ENCODE measurements around the gene CD46.
"Not testable (repeated sequence)": the region's sequence is repeated elsewhere in the genome, so short reads cannot be mapped to it uniquely, and the experiment has no call there.

The CD46 gene

GRCh38 chr1:207751790-207752455 is at the start of gene CD46:
Gene CD46 (plus strand): TSS chr1:207752054. CDS start chr1:207752213, 159 bp downstream.
- Mint-ChIP-seq H3K4me1 (peaks cover 30% of the 10 kb centered on the region), H3K27ac (peak within 1 kb of the TSS; percentile 82), H3K9me3 (no peaks in the 10 kb centered on the region), H3K4me3 (peak within 1 kb of the TSS; percentile 93), H3K27me3 (no peaks in the 10 kb centered on the region), H3K36me3 (peaks cover 2% of the 10 kb centered on the region)
- ATAC-seq (ENCODE audit: low read depth) (peak; percentile 96), DNase-seq (ENCODE audit: low spot score in 2 of 2) (peak; percentile 80 to 84)

- H3K4me1 Mint-ChIP-seq = no peaks in the 10 kb centered on the region
- no peak overlapping the region for H3K27ac Mint-ChIP-seq
- DNase-seq (ENCODE audit: low spot score in 2 of 2) (no peak), ATAC-seq (ENCODE audit: low read depth) (no peak)
- H3K36me3 Mint-ChIP-seq = no peaks in the 10 kb centered on the region
- H3K9me3 Mint-ChIP-seq = no peaks in the 10 kb centered on the region
- H3K27me3 Mint-ChIP-seq = peaks cover 3% of the 10 kb centered on the region
- H3K4me3 Mint-ChIP-seq = no peak overlapping the region
These were observed 49.5 kb upstream of the CD46 start for GRCh38 chr1:207702317-207702716.

- Mint-ChIP-seq H3K4me3 (no peak overlapping the region), H3K27me3 (no peaks in the 10 kb centered on the region), H3K9me3 (no peaks in the 10 kb centered on the region), H3K36me3 (no peaks in the 10 kb centered on the region), H3K27ac (no peak overlapping the region), H3K4me1 (no peaks in the 10 kb centered on the region)
- DNase-seq (ENCODE audit: low spot score in 2 of 2) = no peak
- ATAC-seq (ENCODE audit: low read depth) = no peak
These were observed 48.1 kb upstream of the CD46 start for GRCh38 chr1:207703712-207704111.

GRCh38 chr1:207708004-207708403 is 43.9 kb upstream of the CD46 start:
- not testable (repeated sequence) for H3K4me3 Mint-ChIP-seq; H3K27ac Mint-ChIP-seq; H3K9me3 Mint-ChIP-seq; DNase-seq (ENCODE audit: low spot score in 2 of 2); H3K27me3 Mint-ChIP-seq; ATAC-seq (ENCODE audit: low read depth); H3K36me3 Mint-ChIP-seq; H3K4me1 Mint-ChIP-seq

- Mint-ChIP-seq H3K4me3 (no peak overlapping the region), H3K27ac (no peak overlapping the region), H3K9me3 (no peaks in the 10 kb centered on the region), H3K36me3 (no peaks in the 10 kb centered on the region), H3K4me1 (no peaks in the 10 kb centered on the region), H3K27me3 (peaks cover 1% of the 10 kb centered on the region)
- DNase-seq (ENCODE audit: low spot score in 2 of 2) = no peak
- ATAC-seq (ENCODE audit: low read depth) = no peak
These were observed 40.6 kb upstream of the CD46 start for GRCh38 chr1:207711285-207711684.

- H3K4me1 Mint-ChIP-seq; ATAC-seq (ENCODE audit: low read depth); H3K36me3 Mint-ChIP-seq; DNase-seq (ENCODE audit: low spot score in 2 of 2); H3K9me3 Mint-ChIP-seq; H3K27me3 Mint-ChIP-seq; H3K27ac Mint-ChIP-seq; H3K4me3 Mint-ChIP-seq: not testable (repeated sequence)
These were observed 39.2 kb upstream of the CD46 start for GRCh38 chr1:207712701-207713100.

GRCh38 chr1:207713529-207713928 is 38.3 kb upstream of the CD46 start:
- Mint-ChIP-seq H3K4me3 (no peak overlapping the region), H3K9me3 (no peaks in the 10 kb centered on the region)
- no peak for ATAC-seq (ENCODE audit: low read depth)

GRCh38 chr1:207719234-207719633 is 32.6 kb upstream of the CD46 start:
- ATAC-seq (ENCODE audit: low read depth) = no peak
- Mint-ChIP-seq H3K27me3 (peaks cover 1% of the 10 kb centered on the region), H3K4me1 (no peaks in the 10 kb centered on the region), H3K4me3 (no peak overlapping the region), H3K9me3 (no peaks in the 10 kb centered on the region), H3K36me3 (no peaks in the 10 kb centered on the region), H3K27ac (no peak overlapping the region)
- DNase-seq (ENCODE audit: low spot score in 2 of 2) = no peak

More at GRCh38 chr1:207713529-207713928, 38.3 kb upstream of the CD46 start:
- Mint-ChIP-seq H3K4me1 (no peaks in the 10 kb centered on the region), H3K27me3 (peaks cover 1% of the 10 kb centered on the region), H3K36me3 (no peaks in the 10 kb centered on the region), H3K27ac (no peak overlapping the region)
- DNase-seq (ENCODE audit: low spot score in 2 of 2) = no peak

- H3K27ac Mint-ChIP-seq; ATAC-seq (ENCODE audit: low read depth); H3K27me3 Mint-ChIP-seq; DNase-seq (ENCODE audit: low spot score in 2 of 2); H3K4me3 Mint-ChIP-seq; H3K9me3 Mint-ChIP-seq; H3K36me3 Mint-ChIP-seq; H3K4me1 Mint-ChIP-seq: not testable (repeated sequence)
These were observed 23.5 kb upstream of the CD46 start for GRCh38 chr1:207728200-207728858.

GRCh38 chr1:207737503-207738157 is 14.2 kb upstream of the CD46 start:
- H3K27me3 Mint-ChIP-seq; H3K36me3 Mint-ChIP-seq; DNase-seq (ENCODE audit: low spot score in 2 of 2); H3K27ac Mint-ChIP-seq; H3K4me1 Mint-ChIP-seq; H3K9me3 Mint-ChIP-seq; H3K4me3 Mint-ChIP-seq; ATAC-seq (ENCODE audit: low read depth): not testable (repeated sequence)

GRCh38 chr1:207738158-207738659 is 13.6 kb upstream of the CD46 start:
- not testable (repeated sequence) for ATAC-seq (ENCODE audit: low read depth); H3K4me3 Mint-ChIP-seq; H3K27ac Mint-ChIP-seq; DNase-seq (ENCODE audit: low spot score in 2 of 2); H3K9me3 Mint-ChIP-seq; H3K36me3 Mint-ChIP-seq; H3K4me1 Mint-ChIP-seq; H3K27me3 Mint-ChIP-seq

GRCh38 chr1:207740207-207740606 is 11.6 kb upstream of the CD46 start:
- no peaks in the 10 kb centered on the region for H3K4me1 Mint-ChIP-seq
- H3K27me3 Mint-ChIP-seq = no peaks in the 10 kb centered on the region
- ATAC-seq (ENCODE audit: low read depth) (no peak), DNase-seq (ENCODE audit: low spot score in 2 of 2) (no peak)
- H3K9me3 Mint-ChIP-seq = no peaks in the 10 kb centered on the region
- no peaks in the 10 kb centered on the region for H3K36me3 Mint-ChIP-seq
- H3K4me3 Mint-ChIP-seq = no peak overlapping the region
- H3K27ac Mint-ChIP-seq = no peak overlapping the region

- Mint-ChIP-seq H3K9me3 (no peaks in the 10 kb centered on the region), H3K27ac (no peak overlapping the region), H3K4me1 (no peaks in the 10 kb centered on the region), H3K4me3 (no peak overlapping the region), H3K27me3 (no peaks in the 10 kb centered on the region), H3K36me3 (no peaks in the 10 kb centered on the region)
- ATAC-seq (ENCODE audit: low read depth) (no peak), DNase-seq (ENCODE audit: low spot score in 2 of 2) (no peak)
These were observed 8.9 kb upstream of the CD46 start for GRCh38 chr1:207742850-207743555.

GRCh38 chr1:207744000-207744534 is 7.8 kb upstream of the CD46 start:
- Mint-ChIP-seq H3K4me3 (no peak overlapping the region), H3K36me3 (no peaks in the 10 kb centered on the region), H3K4me1 (peaks cover 4% of the 10 kb centered on the region), H3K9me3 (no peaks in the 10 kb centered on the region), H3K27ac (no peak overlapping the region), H3K27me3 (no peaks in the 10 kb centered on the region)
- DNase-seq (ENCODE audit: low spot score in 2 of 2) (no peak), ATAC-seq (ENCODE audit: low read depth) (no peak)

Measured in memory B cell (primary cell).